ENCODE data around the gene BRS3. TPM values are rescaled to one million over a fixed set of nuclear protein-coding genes. Genes with fewer than 3 reads are reported as not detected.

The BRS3 gene
- total and polyA plus RNA-seq, 9 of the 15 experiments (the other 6 are each of a cell fraction or from before 2014, with no cell fraction given) = not detected

DNA sequence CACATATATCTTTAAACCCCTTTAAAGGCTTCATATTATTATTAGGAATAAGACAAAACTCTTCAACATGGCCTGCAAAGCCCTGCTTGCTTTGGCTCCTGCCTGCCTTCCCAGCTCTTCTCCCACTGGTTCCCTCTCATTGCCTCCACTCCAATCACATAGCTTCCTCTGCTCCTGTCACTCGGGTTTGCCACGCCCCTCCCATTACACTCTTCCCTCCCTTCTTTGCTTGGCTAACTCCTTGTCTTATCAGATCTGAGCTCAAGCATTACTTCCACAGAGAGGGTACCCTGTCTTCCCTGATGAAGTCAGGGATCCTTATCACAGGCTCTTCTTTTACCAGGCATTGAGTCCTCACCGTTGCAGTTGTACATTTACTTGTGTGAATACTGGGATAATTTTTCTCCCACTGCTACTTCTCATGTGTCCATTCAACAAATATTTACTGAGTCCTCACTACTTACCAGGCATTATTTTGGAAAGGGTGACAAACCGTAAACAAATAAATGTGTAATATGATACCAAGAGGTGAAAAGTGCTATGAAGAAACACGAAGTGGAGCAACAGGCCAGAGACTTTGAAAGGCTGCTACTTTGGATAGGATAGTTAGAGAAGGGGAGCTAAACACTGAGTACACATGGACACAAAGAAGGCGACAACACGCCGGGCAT, 41.0 kb downstream of the BRS3 start (continued):
- TF ChIP-seq, protein P1, sequence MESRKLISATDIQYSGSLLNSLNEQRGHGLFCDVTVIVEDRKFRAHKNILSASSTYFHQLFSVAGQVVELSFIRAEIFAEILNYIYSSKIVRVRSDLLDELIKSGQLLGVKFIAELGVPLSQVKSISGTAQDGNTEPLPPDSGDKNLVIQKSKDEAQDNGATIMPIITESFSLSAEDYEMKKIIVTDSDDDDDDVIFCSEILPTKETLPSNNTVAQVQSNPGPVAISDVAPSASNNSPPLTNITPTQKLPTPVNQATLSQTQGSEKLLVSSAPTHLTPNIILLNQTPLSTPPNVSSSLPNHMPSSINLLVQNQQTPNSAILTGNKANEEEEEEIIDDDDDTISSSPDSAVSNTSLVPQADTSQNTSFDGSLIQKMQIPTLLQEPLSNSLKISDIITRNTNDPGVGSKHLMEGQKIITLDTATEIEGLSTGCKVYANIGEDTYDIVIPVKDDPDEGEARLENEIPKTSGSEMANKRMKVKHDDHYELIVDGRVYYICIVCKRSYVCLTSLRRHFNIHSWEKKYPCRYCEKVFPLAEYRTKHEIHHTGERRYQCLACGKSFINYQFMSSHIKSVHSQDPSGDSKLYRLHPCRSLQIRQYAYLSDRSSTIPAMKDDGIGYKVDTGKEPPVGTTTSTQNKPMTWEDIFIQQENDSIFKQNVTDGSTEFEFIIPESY (CRISPR knock-in tag; IDR thresholded peaks at IDR 0.05) = no peak
- TF ChIP-seq ETV1 (tag; conservative IDR thresholded peaks at IDR 0.05; ENCODE audit: low read depth) = 0 out of 2 replicates have a peak, but pooled peaks have one; percentile 15
- TF ChIP-seq, protein P2, sequence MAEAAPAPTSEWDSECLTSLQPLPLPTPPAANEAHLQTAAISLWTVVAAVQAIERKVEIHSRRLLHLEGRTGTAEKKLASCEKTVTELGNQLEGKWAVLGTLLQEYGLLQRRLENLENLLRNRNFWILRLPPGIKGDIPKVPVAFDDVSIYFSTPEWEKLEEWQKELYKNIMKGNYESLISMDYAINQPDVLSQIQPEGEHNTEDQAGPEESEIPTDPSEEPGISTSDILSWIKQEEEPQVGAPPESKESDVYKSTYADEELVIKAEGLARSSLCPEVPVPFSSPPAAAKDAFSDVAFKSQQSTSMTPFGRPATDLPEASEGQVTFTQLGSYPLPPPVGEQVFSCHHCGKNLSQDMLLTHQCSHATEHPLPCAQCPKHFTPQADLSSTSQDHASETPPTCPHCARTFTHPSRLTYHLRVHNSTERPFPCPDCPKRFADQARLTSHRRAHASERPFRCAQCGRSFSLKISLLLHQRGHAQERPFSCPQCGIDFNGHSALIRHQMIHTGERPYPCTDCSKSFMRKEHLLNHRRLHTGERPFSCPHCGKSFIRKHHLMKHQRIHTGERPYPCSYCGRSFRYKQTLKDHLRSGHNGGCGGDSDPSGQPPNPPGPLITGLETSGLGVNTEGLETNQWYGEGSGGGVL (CRISPR knock-in tag; IDR thresholded peaks at IDR 0.05) = no peak
- no peak for TF ChIP-seq HMG20A (CRISPR knock-in tag; conservative IDR thresholded peaks at IDR 0.05)
- TF ChIP-seq SRSF7 (optimal IDR thresholded peaks at IDR 0.05; ENCODE audit: low read depth, low read length) = no peak
- TF ChIP-seq, protein P3, sequence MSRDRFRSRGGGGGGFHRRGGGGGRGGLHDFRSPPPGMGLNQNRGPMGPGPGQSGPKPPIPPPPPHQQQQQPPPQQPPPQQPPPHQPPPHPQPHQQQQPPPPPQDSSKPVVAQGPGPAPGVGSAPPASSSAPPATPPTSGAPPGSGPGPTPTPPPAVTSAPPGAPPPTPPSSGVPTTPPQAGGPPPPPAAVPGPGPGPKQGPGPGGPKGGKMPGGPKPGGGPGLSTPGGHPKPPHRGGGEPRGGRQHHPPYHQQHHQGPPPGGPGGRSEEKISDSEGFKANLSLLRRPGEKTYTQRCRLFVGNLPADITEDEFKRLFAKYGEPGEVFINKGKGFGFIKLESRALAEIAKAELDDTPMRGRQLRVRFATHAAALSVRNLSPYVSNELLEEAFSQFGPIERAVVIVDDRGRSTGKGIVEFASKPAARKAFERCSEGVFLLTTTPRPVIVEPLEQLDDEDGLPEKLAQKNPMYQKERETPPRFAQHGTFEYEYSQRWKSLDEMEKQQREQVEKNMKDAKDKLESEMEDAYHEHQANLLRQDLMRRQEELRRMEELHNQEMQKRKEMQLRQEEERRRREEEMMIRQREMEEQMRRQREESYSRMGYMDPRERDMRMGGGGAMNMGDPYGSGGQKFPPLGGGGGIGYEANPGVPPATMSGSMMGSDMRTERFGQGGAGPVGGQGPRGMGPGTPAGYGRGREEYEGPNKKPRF (IDR thresholded peaks at IDR 0.05; ENCODE audit: low read depth, low read length) = no peak
- no peak for TF ChIP-seq GTF2F1 (IDR thresholded peaks at IDR 0.05; ENCODE audit: low read depth, low read length)
- TF ChIP-seq, protein P4, sequence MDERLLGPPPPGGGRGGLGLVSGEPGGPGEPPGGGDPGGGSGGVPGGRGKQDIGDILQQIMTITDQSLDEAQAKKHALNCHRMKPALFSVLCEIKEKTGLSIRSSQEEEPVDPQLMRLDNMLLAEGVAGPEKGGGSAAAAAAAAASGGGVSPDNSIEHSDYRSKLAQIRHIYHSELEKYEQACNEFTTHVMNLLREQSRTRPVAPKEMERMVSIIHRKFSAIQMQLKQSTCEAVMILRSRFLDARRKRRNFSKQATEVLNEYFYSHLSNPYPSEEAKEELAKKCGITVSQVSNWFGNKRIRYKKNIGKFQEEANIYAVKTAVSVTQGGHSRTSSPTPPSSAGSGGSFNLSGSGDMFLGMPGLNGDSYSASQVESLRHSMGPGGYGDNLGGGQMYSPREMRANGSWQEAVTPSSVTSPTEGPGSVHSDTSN (CRISPR knock-in tag; IDR thresholded peaks at IDR 0.05; ENCODE audit: low read depth) = no peak
- TF ChIP-seq, protein P4 (tag; conservative IDR thresholded peaks at IDR 0.05; ENCODE audit: low read depth) = peak; percentile 39; the same call in 1 of the 2 replicates
- no peak for TF ChIP-seq SMAD4 (CRISPR knock-in tag; conservative IDR thresholded peaks at IDR 0.05)
- TF ChIP-seq ATF1 (CRISPR knock-in tag; IDR thresholded peaks at IDR 0.05) = no peak
- no peak for TF ChIP-seq ATF1 (tag; IDR thresholded peaks at IDR 0.05)
- no peak for TF ChIP-seq ZNF347 (CRISPR knock-in tag; IDR thresholded peaks at IDR 0.05; ENCODE audit: low read depth)
- no peak for TF ChIP-seq XRCC4 (IDR thresholded peaks at IDR 0.05; ENCODE audit: extremely low read depth, insufficient read depth, insufficient read length)
- TF ChIP-seq MEF2A (IDR thresholded peaks at IDR 0.05; ENCODE audit: control insufficient read depth, low read depth, low read length) = no peak
